PC-9 (cell line): Measurements from ENCODE around the gene PRKCH.

Experiments used
- EZH2 ChIP-seq: fragments of 200-600 bp; sonication (generic); IDR thresholded peaks from 2 replicates; pipeline ENCODE4 v1.8.0; 2017; ENCODE audit warnings: antibody characterized with exemption, low read depth
- TF ChIP-seq, protein P1 (sequence below): fragments of 200-600 bp; sonication (generic); conservative IDR thresholded peaks from 2 replicates; pipeline ENCODE4 v1.6.1; 2017; ENCODE audit warnings: mixed run types, antibody characterized with exemption, mild to moderate bottlenecking, moderate library complexity

DNA sequence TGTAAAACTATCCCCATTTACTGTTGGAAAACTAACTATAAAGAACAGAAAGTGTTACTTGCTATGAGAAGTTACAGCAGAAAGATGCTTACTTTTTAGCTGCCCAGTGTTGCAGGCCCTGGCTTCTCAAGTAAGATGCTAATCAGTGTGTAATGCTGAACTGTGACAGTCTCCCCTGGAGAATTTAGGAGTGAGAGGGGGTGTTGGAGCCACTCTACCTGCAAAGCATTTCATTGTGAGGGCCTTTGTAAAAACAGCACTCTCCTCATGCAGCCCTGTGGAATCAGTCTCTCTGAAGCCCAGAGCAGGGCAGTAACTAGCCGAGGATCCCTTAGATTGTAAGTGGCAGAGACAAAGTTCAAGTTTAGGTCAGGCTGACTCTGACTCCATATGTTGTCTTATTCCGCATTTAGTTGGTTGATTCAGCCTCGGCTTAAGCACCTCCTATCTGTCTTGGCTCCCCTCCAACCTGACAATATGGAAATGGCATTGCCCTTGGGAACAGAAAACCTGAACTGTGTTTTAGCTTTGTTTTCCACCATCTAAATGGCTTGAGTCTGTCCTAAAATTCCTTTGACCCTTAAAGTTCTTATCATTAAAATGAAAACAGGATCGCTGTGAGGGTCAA is 141.3 kb downstream of the PRKCH start:
- TF ChIP-seq, protein P1, sequence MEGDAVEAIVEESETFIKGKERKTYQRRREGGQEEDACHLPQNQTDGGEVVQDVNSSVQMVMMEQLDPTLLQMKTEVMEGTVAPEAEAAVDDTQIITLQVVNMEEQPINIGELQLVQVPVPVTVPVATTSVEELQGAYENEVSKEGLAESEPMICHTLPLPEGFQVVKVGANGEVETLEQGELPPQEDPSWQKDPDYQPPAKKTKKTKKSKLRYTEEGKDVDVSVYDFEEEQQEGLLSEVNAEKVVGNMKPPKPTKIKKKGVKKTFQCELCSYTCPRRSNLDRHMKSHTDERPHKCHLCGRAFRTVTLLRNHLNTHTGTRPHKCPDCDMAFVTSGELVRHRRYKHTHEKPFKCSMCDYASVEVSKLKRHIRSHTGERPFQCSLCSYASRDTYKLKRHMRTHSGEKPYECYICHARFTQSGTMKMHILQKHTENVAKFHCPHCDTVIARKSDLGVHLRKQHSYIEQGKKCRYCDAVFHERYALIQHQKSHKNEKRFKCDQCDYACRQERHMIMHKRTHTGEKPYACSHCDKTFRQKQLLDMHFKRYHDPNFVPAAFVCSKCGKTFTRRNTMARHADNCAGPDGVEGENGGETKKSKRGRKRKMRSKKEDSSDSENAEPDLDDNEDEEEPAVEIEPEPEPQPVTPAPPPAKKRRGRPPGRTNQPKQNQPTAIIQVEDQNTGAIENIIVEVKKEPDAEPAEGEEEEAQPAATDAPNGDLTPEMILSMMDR = no peak
- no peak for TF ChIP-seq EZH2
